ENCODE data around the gene HDAC4. TPM values are rescaled to one million over a fixed set of nuclear protein-coding genes. Genes with fewer than 3 reads are reported as not detected.

HDAC4 gene
- total and polyA plus RNA-seq, 10 of the 15 experiments (the other 5 are each of a cell fraction or from before 2014, with no cell fraction given): 0.22 to 15.7 (median 4.8) TPM

DNA sequence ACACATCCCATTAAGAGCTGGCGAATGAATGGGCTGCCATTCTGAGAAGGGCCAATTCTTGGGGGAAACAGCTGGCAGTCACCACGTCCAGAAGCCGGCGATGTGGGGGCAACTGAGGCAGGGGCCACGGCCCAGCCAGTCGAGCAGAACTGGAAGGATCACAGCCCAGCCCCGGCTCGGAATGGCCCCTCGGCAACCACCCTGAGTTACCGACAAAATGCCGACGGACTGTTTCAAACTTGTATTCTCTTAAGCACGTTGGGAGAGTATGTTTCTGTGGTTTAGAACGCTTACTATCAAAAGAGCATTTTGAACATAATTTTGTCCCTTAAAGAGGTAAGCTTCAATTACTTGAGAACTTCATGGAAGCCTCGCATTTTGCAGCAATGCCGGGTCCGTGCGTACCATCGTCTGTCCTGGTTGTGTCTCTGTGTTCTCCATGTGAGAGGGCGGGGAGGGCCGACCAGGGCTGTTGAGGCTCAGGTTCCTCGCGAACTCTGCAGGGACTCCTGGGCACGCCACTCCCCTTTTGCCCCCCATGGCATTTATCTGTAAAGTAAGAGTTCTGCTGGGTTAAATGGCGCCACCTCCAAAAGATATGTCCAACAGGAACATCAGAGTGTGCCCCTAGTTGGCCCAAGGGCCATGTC lies 397.1 kb downstream of the HDAC4 start (continued):
- TF ChIP-seq, protein P1, sequence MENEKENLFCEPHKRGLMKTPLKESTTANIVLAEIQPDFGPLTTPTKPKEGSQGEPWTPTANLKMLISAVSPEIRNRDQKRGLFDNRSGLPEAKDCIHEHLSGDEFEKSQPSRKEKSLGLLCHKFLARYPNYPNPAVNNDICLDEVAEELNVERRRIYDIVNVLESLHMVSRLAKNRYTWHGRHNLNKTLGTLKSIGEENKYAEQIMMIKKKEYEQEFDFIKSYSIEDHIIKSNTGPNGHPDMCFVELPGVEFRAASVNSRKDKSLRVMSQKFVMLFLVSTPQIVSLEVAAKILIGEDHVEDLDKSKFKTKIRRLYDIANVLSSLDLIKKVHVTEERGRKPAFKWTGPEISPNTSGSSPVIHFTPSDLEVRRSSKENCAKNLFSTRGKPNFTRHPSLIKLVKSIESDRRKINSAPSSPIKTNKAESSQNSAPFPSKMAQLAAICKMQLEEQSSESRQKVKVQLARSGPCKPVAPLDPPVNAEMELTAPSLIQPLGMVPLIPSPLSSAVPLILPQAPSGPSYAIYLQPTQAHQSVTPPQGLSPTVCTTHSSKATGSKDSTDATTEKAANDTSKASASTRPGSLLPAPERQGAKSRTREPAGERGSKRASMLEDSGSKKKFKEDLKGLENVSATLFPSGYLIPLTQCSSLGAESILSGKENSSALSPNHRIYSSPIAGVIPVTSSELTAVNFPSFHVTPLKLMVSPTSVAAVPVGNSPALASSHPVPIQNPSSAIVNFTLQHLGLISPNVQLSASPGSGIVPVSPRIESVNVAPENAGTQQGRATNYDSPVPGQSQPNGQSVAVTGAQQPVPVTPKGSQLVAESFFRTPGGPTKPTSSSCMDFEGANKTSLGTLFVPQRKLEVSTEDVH (IDR thresholded peaks at IDR 0.05; ENCODE audit: low read depth, partially characterized antibody): no peak
- TF ChIP-seq RELA (IDR thresholded peaks at IDR 0.05; ENCODE audit: borderline replicate concordance, partially characterized antibody) (no peak), ZSCAN29 (IDR thresholded peaks at IDR 0.05) (no peak)

DNA sequence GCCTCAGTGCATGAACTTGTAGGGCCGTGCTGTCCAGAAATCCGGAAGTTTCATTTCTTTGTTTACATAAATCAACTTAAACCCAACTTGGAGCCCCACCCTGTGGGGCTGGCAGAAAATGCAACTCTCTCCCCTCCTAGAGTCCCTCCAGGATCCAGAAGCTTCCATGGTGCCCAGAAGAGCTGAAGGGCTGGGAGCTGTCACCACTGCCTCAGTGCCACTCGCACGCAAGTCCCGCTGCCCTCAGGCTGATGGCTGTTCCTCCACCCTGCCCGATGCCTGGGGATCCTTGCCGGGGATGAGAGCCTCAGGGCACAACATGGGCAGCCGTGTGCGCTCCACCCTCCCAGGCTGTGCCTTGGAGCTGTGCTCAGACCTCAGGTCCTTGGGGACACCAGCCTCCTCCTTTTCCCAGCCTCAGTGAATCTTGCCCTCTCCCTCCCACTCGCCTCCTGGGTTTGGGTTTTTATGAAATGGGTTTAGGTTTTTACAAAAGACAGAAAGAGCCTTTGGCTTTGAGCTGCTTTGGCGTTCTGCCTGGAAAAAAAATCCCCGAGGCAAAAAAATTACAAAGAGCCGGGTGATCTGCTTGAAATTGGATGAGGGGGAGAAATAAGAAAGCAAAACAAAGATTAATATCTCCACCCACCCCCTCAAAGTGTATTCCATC lies 397.7 kb downstream of the HDAC4 start:
- DNase-seq (ENCODE audit: low read depth, low spot score) (no peak), ATAC-seq (no peak), FAIRE-seq (no peak)
- BruUV-seq (replicated peaks): no TSS peak
- no peaks in the 10 kb centered on the region for H3K4me1 ChIP-seq (ENCODE audit: control insufficient read depth, insufficient read depth, low read length)
- ChIA-PET RAD21 (ENCODE audit: unreplicated experiment) (no interaction called here), POLR2A (no interaction called here), CTCF (no interaction called here), SMC1A (ENCODE audit: uncharacterized antibody, unreplicated experiment) (no interaction called here)
- H3K4me3 ChIP-seq: no peak overlapping the region
- H3K27ac ChIP-seq (ENCODE audit: control insufficient read depth, insufficient read depth): no peak overlapping the region
- H3K36me3 ChIP-seq (ENCODE audit: control insufficient read depth in 2 of 2, insufficient read depth in 2 of 2, low read length in 1 of 2): no peaks in the 10 kb centered on the region
- H3K4me2 ChIP-seq (ENCODE audit: control insufficient read depth, insufficient read depth): no peak overlapping the region
- H3K27me3 ChIP-seq (replicated peaks in 1 of 2; ENCODE audit: control insufficient read depth in 2 of 2, insufficient read depth in 2 of 2, low read length in 1 of 2): peaks cover 3 to 5% of the 10 kb centered on the region in 2 experiments; a peak in 2 of 4 replicates
- H4K20me1 ChIP-seq (ENCODE audit: control insufficient read depth, insufficient read depth): no peaks in the 10 kb centered on the region
- no peak overlapping the region for H2AFZ ChIP-seq (ENCODE audit: control insufficient read depth, low read depth, low read length)
- no peaks in the 10 kb centered on the region for H3K79me2 ChIP-seq (ENCODE audit: control insufficient read depth, insufficient read depth, low read length)
- in situ Hi-C loops (cut with MboI) (no loop called here), intact Hi-C loops (cut with micrococcal nuclease; ENCODE audit: unreplicated experiment) (no loop called here)
- H3K9ac ChIP-seq (ENCODE audit: control insufficient read depth, insufficient read depth, low read length): no peak overlapping the region
- WGBS (ENCODE audit: insufficient coverage, insufficient replicate concordance, low lambda C conversion rate, missing lambda C conversion rate): 26% methylated on average over 13 of the region's 13 CpGs
- no peaks in the 10 kb centered on the region for H3K9me3 ChIP-seq (replicated peaks; ENCODE audit: control insufficient read depth, insufficient read depth, low read length)
- TF ChIP-seq, protein P1 (IDR thresholded peaks at IDR 0.05; ENCODE audit: low read depth, partially characterized antibody): no peak
- no peak for TF ChIP-seq CREM (IDR thresholded peaks at IDR 0.05; ENCODE audit: low read depth)
- no peak for TF ChIP-seq TCF3 (IDR thresholded peaks at IDR 0.05; ENCODE audit: borderline replicate concordance, insufficient read depth, low read depth, low read length)
- TF ChIP-seq NFYA (IDR thresholded peaks at IDR 0.05; ENCODE audit: borderline replicate concordance, low read depth, low read length): no peak
- TF ChIP-seq FOXK2 (IDR thresholded peaks at IDR 0.05): no peak
- no peak for TF ChIP-seq KLF5 (IDR thresholded peaks at IDR 0.05; ENCODE audit: partially characterized antibody)
- no peak for TF ChIP-seq FOS (IDR thresholded peaks at IDR 0.05; ENCODE audit: borderline replicate concordance, extremely low read depth, insufficient read length)
- TF ChIP-seq GATAD2B (conservative IDR thresholded peaks at IDR 0.05; ENCODE audit: low read depth): no peak
- no peak for TF ChIP-seq CHD1 (IDR thresholded peaks at IDR 0.05; ENCODE audit: low read depth, low read length)
- no peak for TF ChIP-seq ZBED1 (IDR thresholded peaks at IDR 0.05; ENCODE audit: borderline replicate concordance)
- no peak for TF ChIP-seq ASH2L (IDR thresholded peaks at IDR 0.05; ENCODE audit: borderline replicate concordance, low read depth)
- TF ChIP-seq YBX1 (IDR thresholded peaks at IDR 0.05): no peak

All from GM12878 (cell line).